AG04449 (cell line): ENCODE results near the gene HPS1.

ENCODE experiments used
- CTCF ChIA-PET: fragments of 350-600 bp; formaldehyde crosslinking; extraction: SDS; loops from one replicate; lab custom pipeline; 2021; ENCODE audit warnings: antibody characterized with exemption; lab: Yijun Ruan, JAX
- POLR2A ChIA-PET: fragments of 400-600, 350-600 bp; formaldehyde crosslinking; extraction: SDS; loops from one replicate; lab custom pipeline; 2020; ENCODE audit warnings: antibody characterized with exemption, inconsistent platforms; lab: Yijun Ruan, JAX
- DNase-seq: peaks from one replicate; pipeline ENCODE4 v3.0.0-alpha.2; 2010; ENCODE audit warnings: low read depth, low spot score
- H3K4me3 ChIP-seq: 2 replicates; pipeline ENCODE4 v1.5.1; 2011; ENCODE audit warnings: low read depth, mild to moderate bottlenecking, control low read depth, low read length
- TF ChIP-seq, protein P1 (sequence below): IDR thresholded peaks from one replicate; pipeline ENCODE4 v1.5.1; 2011; ENCODE audit warnings: mild to moderate bottlenecking, moderate library complexity, low read length, control low read depth, inconsistent platforms; ENCODE audit not compliant: insufficient read depth; ENCODE audit errors: missing control alignments

The HPS1 gene

GRCh38 chr10:98477861-98478260 is 31.1 kb upstream of the HPS1 start:
- no peak overlapping the region for H3K4me3 ChIP-seq
- DNase-seq = no peak
- CTCF ChIA-PET = interaction anchor here (4.2 kb wide), 1 partner anchor 11 kb away, joined by 41 read pairs; no protein-coding TSS in a partner anchor
- TF ChIP-seq, protein P1, sequence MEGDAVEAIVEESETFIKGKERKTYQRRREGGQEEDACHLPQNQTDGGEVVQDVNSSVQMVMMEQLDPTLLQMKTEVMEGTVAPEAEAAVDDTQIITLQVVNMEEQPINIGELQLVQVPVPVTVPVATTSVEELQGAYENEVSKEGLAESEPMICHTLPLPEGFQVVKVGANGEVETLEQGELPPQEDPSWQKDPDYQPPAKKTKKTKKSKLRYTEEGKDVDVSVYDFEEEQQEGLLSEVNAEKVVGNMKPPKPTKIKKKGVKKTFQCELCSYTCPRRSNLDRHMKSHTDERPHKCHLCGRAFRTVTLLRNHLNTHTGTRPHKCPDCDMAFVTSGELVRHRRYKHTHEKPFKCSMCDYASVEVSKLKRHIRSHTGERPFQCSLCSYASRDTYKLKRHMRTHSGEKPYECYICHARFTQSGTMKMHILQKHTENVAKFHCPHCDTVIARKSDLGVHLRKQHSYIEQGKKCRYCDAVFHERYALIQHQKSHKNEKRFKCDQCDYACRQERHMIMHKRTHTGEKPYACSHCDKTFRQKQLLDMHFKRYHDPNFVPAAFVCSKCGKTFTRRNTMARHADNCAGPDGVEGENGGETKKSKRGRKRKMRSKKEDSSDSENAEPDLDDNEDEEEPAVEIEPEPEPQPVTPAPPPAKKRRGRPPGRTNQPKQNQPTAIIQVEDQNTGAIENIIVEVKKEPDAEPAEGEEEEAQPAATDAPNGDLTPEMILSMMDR = no peak
- POLR2A ChIA-PET = interaction anchor here (1.0 kb wide), 1 partner anchor 9 kb away, joined by 3 read pairs; no protein-coding TSS in a partner anchor

DNA sequence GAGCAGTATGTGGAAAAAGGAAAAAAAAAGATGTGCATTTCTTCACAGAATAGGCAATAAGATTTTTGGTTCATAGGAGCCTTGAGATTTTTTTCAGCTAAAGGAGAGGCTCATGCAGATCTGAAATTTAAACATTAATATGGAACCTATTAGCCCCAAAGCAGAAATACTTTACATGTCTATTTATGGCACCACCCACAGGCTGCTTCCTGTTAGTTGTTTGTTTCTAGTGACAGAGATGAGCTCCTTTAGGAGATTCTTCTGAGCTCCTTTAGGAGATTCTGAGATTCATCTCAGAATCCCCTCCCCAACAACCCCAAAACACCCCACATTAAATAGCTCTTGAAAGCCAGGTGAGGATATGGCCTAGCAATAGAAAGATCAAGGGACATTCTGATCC is 27.9 kb upstream of the HPS1 start:
- TF ChIP-seq, protein P1 = no peak
- CTCF ChIA-PET = no interaction called here
- DNase-seq = no peak
- no peak overlapping the region for H3K4me3 ChIP-seq
- POLR2A ChIA-PET = no interaction called here

GRCh38 chr10:98472196-98472595 is 25.5 kb upstream of the HPS1 start:
- TF ChIP-seq, protein P1 = no peak
- DNase-seq = no peak
- CTCF ChIA-PET = no interaction called here
- H3K4me3 ChIP-seq = no peak overlapping the region
- POLR2A ChIA-PET = no interaction called here

GRCh38 chr10:98470850-98471249 is 24.1 kb upstream of the HPS1 start:
- ChIA-PET CTCF (interaction anchor here (2.0 kb wide), 1 partner anchor 776 kb away, joined by 8 read pairs; no protein-coding TSS in a partner anchor), POLR2A (no interaction called here)
- no peak for DNase-seq
- no peak overlapping the region for H3K4me3 ChIP-seq
- TF ChIP-seq, protein P1 = no peak

GRCh38 chr10:98469001-98469931 is 22.5 kb upstream of the HPS1 start:
- no peak for DNase-seq
- CTCF ChIA-PET = interaction anchor here (0.8 to 5.6 kb wide), 9 partner anchors 8 to 780 kb away, joined by 3 to 46 read pairs (median 4); no protein-coding TSS in a partner anchor

More at GRCh38 chr10:98469001-98469931, 22.5 kb upstream of the HPS1 start:
- H3K4me3 ChIP-seq = no peak overlapping the region
- TF ChIP-seq, protein P1 = no peak
- POLR2A ChIA-PET = no interaction called here
